NCI-H1694 treated with DMSO at 0.1 percent for 48 hours (cell line): Measurements from ENCODE around the gene CC2D2B.
"Not testable (repeated sequence)": the region's sequence is repeated elsewhere in the genome, so short reads cannot be mapped to it uniquely, and the experiment has no call there.

ENCODE experiments used
- DNase-seq: peaks from one replicate; lab custom pipeline; 2025; lab: John Stamatoyannopoulos, UW

CC2D2B gene

DNA sequence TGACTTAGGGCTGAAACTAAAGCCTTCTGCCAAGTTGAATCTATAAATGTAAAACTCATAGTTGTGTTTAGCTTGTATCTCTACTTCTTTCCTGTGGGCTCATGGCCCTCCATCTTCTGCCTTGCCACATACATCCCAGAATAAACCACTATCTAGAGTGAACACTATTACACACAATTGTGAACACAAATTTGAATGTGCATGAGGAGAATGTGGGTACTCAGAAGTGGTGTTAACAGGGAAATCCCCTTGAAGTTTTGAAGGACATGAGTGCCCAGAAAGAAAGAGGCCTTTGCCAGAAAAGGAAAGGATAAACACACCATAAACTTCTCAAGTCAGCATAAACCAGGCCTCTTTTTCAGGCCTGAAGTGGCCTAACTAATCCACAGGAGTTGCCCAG lies 115.4 kb downstream of the CC2D2B start:
- DNase-seq: no peak

DNA sequence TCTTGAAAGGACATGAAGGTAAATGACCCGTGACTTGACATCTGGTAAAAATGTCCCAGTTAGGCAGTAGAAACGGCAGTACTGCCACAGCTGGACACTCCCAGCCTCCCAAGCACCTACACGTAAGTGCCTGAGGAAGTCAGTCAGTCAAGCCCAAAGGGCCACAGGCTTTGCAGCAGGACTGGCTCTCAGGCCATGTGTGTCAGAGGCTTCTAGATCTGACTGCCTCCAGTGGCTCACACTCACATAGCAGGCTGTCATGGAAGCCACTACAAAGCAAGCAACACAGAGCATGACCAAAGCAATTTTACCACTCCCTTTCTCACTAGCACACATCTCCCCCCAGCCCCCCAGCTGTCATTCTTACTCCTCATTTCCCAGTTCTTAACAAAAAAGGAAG lies 117.8 kb downstream of the CC2D2B start:
- no peak for DNase-seq

DNA sequence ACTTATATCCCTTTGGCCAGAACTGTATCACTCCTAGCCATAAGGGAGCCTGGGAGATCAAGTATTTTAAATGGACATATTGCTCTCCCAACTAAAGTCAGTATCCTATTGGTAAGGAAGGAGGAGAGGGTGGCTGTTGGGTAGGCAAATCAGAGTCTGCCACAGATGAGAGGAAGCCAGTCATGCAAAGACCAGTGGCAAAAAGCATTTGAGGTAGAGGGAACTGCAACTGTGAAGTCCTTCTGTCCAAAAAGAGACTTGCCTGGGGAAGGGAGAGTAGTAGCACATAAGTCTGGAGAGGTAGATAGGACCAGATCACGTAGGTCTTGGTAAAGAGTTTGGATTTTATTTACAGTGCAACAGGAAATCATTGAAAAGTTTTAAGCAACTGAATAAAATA lies 126.8 kb downstream of the CC2D2B start:
- DNase-seq: no peak

DNA sequence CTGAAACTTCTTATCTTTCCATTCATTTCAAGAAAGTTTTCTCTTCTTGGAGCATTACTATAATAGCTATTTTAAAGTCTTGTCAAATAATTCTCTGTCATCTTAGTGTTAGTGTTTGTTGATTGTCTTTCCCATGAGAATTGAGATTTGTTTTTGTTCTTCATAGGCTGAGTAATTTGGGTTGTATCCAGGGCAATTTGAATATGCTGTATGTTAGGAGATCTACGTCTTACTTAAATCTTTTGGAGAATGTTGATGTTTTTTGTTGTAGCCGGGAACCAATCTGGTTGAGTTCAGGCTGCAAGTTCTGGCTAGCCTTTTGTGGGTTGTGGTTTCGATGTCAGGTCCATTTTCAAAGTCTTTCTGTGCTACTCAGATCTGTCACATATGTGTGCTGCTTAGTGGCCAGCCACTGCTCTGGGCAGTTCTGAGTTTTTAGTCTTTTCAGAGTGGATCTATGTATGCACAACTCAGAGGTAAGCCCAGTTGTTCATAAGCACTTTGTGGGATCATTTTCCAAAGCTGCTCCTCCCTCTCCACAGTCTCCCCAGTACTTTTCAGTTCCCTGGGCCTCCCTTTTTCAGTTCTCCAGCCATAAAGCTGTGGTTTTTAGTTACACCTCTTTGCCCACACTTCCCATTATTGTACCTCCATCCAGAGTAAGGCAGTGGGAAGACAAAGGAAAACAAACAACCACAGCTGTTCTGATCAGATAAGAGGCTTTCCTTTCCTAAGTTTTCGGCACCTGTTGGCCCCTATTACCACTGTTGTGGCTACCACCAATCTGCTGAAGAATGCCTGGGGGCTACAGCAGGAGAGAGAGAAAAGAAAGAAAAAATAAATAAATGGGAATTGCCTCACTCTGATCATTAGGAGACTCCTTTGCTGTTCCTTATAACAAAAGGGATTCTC lies 131.0 kb downstream of the CC2D2B start:
- no peak for DNase-seq

GRCh38 chr10:96041146-96041545 lies 133.4 kb downstream of the CC2D2B start:
- DNase-seq: no peak

DNA sequence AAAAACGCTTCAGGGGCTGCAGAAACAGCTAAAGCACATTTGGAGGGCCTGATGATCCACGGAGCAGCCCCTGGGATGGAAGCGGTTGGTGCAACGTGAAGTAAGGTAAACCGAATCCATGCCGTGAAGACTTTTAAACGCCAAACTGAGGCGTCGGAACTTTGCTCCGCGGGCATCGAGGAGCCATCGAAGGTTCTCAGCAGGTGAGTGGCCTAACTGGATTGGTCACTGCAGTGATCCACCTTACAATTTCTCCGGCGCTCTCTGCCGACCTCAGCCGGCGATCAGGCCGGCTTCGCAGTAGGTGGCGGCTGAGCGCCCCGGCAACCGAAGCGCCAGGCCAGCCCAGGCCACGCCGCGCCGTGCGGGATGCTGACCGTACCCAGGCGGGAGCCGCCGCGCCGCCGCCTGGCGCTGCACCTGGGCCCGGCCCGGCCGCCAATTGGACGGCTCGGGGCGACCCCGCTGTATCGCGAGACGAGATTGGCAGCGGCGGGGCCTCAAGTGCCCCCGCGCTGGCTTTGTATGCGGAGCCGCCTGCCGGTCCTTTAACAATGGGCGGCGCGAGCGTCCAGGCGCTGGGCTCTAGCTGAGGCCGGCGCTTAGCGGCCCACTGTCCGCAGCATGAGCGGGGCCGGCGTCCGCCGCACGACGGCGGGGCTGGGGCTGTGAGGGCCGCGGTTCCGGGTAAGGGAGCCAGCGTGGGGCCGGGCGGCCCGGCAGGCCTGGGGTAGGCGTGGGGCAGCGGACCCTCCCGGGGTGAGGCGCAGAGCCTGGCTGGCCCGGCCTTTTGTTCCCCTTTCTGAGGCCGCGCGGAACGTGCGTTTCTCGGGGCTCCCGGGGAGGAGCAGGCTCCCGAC lies 135.5 kb downstream of the CC2D2B start, which contains the start of gene CCNJ:
Gene CCNJ, plus strand, starts transcription at position 551 of the 860 bp plus-strand sequence. CDS start 811 bp downstream, outside the sequence.
- peak; percentile 32 for DNase-seq

DNA sequence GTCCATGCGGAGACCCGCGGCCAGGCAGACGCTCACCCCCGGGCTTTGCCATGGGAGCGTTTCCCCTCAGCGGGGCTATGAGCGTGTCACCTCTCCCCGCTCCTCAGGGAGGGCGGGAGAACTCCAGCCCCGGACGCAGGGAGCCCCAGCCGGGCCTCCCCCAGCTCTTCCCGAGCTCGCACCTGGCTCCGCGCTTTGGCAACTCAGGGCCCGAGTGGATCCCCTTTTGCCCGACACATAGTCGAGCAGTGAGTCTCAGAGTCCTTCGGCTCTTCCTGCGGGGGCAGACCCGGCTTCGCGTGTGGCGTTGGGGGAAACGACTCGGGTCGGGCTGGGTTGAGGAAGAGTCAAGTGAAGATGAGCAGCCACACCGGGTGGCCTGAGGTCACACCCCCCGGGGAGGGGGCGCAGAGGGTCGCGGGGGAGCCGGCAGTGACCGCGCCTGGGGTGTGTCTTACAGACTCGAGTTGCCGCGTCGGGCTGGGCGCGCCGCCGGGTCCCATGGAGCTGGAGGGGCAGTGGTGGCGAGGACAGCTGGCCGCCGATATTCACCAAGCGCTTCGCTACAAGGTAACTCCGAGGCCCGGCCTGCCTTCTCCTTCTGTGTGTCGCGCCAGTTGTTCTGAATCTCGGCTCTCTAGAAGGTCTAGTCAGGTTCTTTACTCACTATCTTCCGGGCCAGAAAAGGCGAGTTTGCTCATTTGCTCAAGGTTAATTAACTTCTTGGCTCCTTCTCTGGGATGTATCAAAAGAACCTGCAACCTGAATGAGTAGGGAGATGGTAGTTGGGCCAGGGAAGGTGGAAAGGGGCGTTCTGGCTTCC lies 136.3 kb downstream of the CC2D2B start:
- peak; percentile 20 for DNase-seq

- no peak for DNase-seq
Observed at GRCh38 chr10:96044736-96045135, 137.0 kb downstream of the CC2D2B start.

GRCh38 chr10:96046546-96046945 lies 138.8 kb downstream of the CC2D2B start:
- DNase-seq: no peak

- DNase-seq: no peak
Observed at GRCh38 chr10:96047004-96047649, 139.4 kb downstream of the CC2D2B start.

- not testable (repeated sequence) for DNase-seq
Observed at GRCh38 chr10:96047925-96048324, 140.2 kb downstream of the CC2D2B start.

GRCh38 chr10:96049340-96049739 lies 141.6 kb downstream of the CC2D2B start:
- no peak for DNase-seq

GRCh38 chr10:96053985-96054384 lies 146.2 kb downstream of the CC2D2B start:
- DNase-seq: no peak

DNA sequence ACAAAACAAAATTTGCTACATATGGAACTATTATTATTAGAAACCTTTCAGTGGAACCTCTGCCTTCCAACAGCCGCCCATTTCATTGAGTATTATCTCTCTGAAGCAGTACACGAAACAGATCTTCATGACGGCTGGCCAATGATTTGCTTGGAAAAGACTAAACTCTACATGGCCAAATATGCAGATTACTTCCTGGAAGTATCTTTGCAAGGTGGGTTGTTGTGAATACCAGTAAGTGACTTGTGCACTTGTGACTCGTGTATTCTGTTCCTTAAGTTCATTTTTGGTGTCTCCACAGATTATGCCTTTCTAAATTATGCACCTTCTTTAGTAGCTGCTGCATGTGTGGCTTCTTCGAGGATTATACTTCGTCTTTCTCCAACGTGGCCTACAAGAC lies 149.0 kb downstream of the CC2D2B start:
- DNase-seq: no peak

- no peak for DNase-seq
Observed at GRCh38 chr10:96061232-96061631, 153.5 kb downstream of the CC2D2B start.

- DNase-seq: no peak
Observed at GRCh38 chr10:96072674-96073073, 164.9 kb downstream of the CC2D2B start.

DNA sequence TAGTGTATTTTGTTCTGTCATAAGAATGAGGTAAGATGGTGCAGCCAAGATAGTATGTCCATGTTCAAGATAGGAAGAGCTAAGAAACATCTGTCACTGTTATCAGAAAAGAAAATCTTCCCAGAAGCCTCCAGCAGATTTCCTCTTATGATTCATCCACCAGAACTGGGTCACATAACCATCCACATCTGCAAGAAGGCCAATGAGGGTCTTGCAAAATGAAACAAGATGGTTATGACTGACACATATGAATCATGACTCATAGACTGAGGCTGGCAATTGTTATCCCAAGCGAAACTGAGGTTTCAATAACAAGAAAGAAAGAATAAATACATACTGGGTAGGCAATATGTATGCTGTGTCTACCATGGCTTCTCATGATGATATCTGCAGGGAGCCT lies 165.9 kb downstream of the CC2D2B start:
- no peak for DNase-seq

DNA sequence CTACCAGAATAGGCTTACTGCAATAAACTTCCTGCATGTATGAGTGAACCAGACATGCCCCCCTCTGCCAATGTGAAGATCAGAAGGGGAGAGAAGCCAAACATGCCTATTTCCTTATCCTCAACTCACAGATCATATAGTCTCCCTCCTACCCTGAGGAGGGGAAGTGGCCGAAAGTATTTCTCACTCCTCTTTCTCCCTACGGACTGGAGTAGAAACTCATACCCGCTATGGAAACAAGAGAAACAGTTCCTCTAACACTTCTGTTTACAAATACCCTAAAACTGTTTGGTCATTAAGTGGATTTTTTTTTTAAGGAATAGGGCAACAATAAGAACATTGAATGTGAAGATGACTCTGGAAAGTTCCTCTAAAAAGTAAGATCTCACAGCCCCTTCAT lies 167.0 kb downstream of the CC2D2B start:
- DNase-seq: no peak

GRCh38 chr10:96075977-96076376 lies 168.2 kb downstream of the CC2D2B start:
- no peak for DNase-seq

- no peak for DNase-seq
Observed at GRCh38 chr10:96077156-96077555, 169.4 kb downstream of the CC2D2B start.

GRCh38 chr10:96082153-96082552 lies 174.4 kb downstream of the CC2D2B start:
- no peak for DNase-seq
